Liver (tissue), 9 donors: Measurements from ENCODE around the gene SMC6. TPM values are rescaled to one million over a fixed set of nuclear protein-coding genes. Genes with fewer than 3 reads are reported as not detected.

Source experiments
- DNase-seq: peaks from one replicate; pipeline ENCODE4 v3.0.0-alpha.2; 2017; ENCODE audit warnings: low spot score
- H3K27ac ChIP-seq, 2 donors: one replicate each; pipeline ENCODE4 v1.7.0; 2013; ENCODE audit warnings: inconsistent platforms in 2 of 2, low read length in 2 of 2, control low read depth in 1 of 2, low read depth in 1 of 2, mild to moderate bottlenecking in 1 of 2
- H3K27me3 ChIP-seq, 4 donors: one replicate each; pipeline versions ENCODE4 v1.6.1 to v1.7.0; 2013; ENCODE audit warnings: low read length in 3 of 4, inconsistent platforms in 1 of 4, mild to moderate bottlenecking in 1 of 4, moderate library complexity in 1 of 4; ENCODE audit not compliant: control insufficient read depth in 4 of 4, insufficient read depth in 4 of 4
- H3K36me3 ChIP-seq, 4 donors: one replicate each; pipeline versions ENCODE4 v1.6.1 to v1.7.0; 2013; ENCODE audit warnings: low read length in 3 of 4, mild to moderate bottlenecking in 3 of 4, low read depth in 1 of 4, moderate library complexity in 1 of 4; ENCODE audit not compliant: control insufficient read depth in 4 of 4, insufficient read depth in 3 of 4
- H3K4me1 ChIP-seq, 4 donors: one replicate each; pipeline versions ENCODE4 v1.6.1 to v1.7.0; 2013; ENCODE audit warnings: low read length in 3 of 4, mild to moderate bottlenecking in 3 of 4, moderate library complexity in 1 of 4; ENCODE audit not compliant: control insufficient read depth in 4 of 4, insufficient read depth in 4 of 4
- H3K4me3 ChIP-seq, 3 donors: one replicate each; pipeline versions ENCODE4 v1.6.1 to v1.7.0; 2013; ENCODE audit warnings: low read length in 3 of 3, control low read depth in 1 of 3, low read depth in 1 of 3, mild to moderate bottlenecking in 1 of 3
- H3K9ac ChIP-seq, 2 donors: one replicate each; pipeline ENCODE4 v1.7.0; 2013; ENCODE audit warnings: low read length in 2 of 2, mild to moderate bottlenecking in 2 of 2, moderate library complexity in 2 of 2, control low read depth in 1 of 2, low read depth in 1 of 2
- H3K9me3 ChIP-seq, 4 donors: one replicate each; pipeline versions ENCODE4 v1.6.1 to v1.7.0; 2013; ENCODE audit warnings: low read length in 3 of 4; ENCODE audit not compliant: control insufficient read depth in 4 of 4
- ATF3 ChIP-seq: IDR thresholded peaks from 2 replicates; pipeline ENCODE4 v1.6.1; 2016; ENCODE audit warnings: antibody characterized with exemption
- CTCF ChIP-seq: fragments of 150-350 bp; IDR thresholded peaks from 2 replicates; pipeline ENCODE4 v1.5.1; 2017; ENCODE audit warnings: improper control_type of control experiment, low read depth, low read length; ENCODE audit not compliant: missing input control
- EGR1 ChIP-seq, 2 donors: IDR thresholded peaks; 2 replicates each; pipeline ENCODE4 v1.6.1; 2016 to 2018; ENCODE audit warnings: antibody characterized with exemption in 2 of 2, low read depth in 2 of 2
- FOXA1 ChIP-seq: IDR thresholded peaks from 2 replicates; pipeline ENCODE4 v1.6.1; 2016; ENCODE audit warnings: antibody characterized with exemption
- FOXA2 ChIP-seq: IDR thresholded peaks from 2 replicates; pipeline ENCODE4 v1.6.1; 2016; ENCODE audit warnings: antibody characterized with exemption
- GABPA ChIP-seq, 2 donors: IDR thresholded peaks in 1 of 2; conservative IDR thresholded peaks in 1 of 2; 2 replicates each; pipeline ENCODE4 v1.6.1; 2016; ENCODE audit warnings: antibody characterized with exemption in 2 of 2, mild to moderate bottlenecking in 1 of 2, moderate library complexity in 1 of 2
- HNF4A ChIP-seq, 2 donors: conservative IDR thresholded peaks; 2 replicates each; pipeline ENCODE4 v1.6.1; 2016; ENCODE audit warnings: antibody characterized with exemption in 2 of 2, mild to moderate bottlenecking in 2 of 2
- HNF4G ChIP-seq: IDR thresholded peaks from 2 replicates; pipeline ENCODE4 v1.6.1; 2016; ENCODE audit warnings: antibody characterized with exemption
- JUND ChIP-seq, 2 donors: IDR thresholded peaks; 2 replicates each; pipeline ENCODE4 v1.6.1; 2016; ENCODE audit warnings: antibody characterized with exemption in 2 of 2
- MAX ChIP-seq: IDR thresholded peaks from 2 replicates; pipeline ENCODE4 v1.6.1; 2016; ENCODE audit warnings: antibody characterized with exemption
- NR2F2 ChIP-seq: IDR thresholded peaks from 2 replicates; pipeline ENCODE4 v1.6.1; 2016; ENCODE audit warnings: antibody characterized with exemption
- RAD21 ChIP-seq, 2 donors: IDR thresholded peaks; 2 replicates each; pipeline ENCODE4 v1.6.1; 2016; ENCODE audit warnings: antibody characterized with exemption in 2 of 2, mild to moderate bottlenecking in 2 of 2
- REST ChIP-seq: IDR thresholded peaks from 2 replicates; pipeline ENCODE4 v1.6.1; 2016; ENCODE audit warnings: antibody characterized with exemption, mild to moderate bottlenecking
- RXRA ChIP-seq, 2 donors: IDR thresholded peaks; 2 replicates each; pipeline ENCODE4 v1.6.1; 2017 to 2018; ENCODE audit warnings: antibody characterized with exemption in 2 of 2, mild to moderate bottlenecking in 1 of 2
- SP1 ChIP-seq: IDR thresholded peaks from 2 replicates; pipeline ENCODE4 v1.6.1; 2018; ENCODE audit warnings: antibody characterized with exemption, mild to moderate bottlenecking
- TAF1 ChIP-seq: conservative IDR thresholded peaks from 2 replicates; pipeline ENCODE4 v1.6.1; 2016; ENCODE audit warnings: antibody characterized with exemption, mild to moderate bottlenecking
- YY1 ChIP-seq: IDR thresholded peaks from 2 replicates; pipeline ENCODE4 v1.6.1; 2016; ENCODE audit warnings: antibody characterized with exemption, mild to moderate bottlenecking
- ZBTB33 ChIP-seq: IDR thresholded peaks from 2 replicates; pipeline ENCODE4 v1.6.1; 2016; ENCODE audit warnings: antibody characterized with exemption
- WGBS: extraction: QIAGEN DNeasy Blood & Tissue Kit; methylation state at CpG from one replicate; pipeline ENCODE4 v1.1.7; 2013; 5-methylcytosine and 5-hydroxymethylcytosine counted together
- polyA plus RNA-seq, 2 donors: library from polyadenylated mRNA; stranded (reverse) in 1 of 2; unstranded in 1 of 2; fragments of 200-250 nt in 1 of 2; fragments of >200 nt in 1 of 2; fragmentation: Nextera tagmentation in 1 of 2; extraction: Ambion mirVana in 1 of 2; gene quantifications; one replicate each; pipeline versions ENCODE4 v1.2.1 to v1.2.3, GENCODE V29; 2013 to 2015
- total RNA-seq, 2 donors: library from RNA; depleted of rRNA; stranded (reverse); fragments of >200 nt; gene quantifications; one replicate each; pipeline ENCODE4 v1.2.3, GENCODE V29; 2014
- donor health status: healthy.
- donor health status: healthy.
- donor health status: healthy.
- donor health status: healthy.
- donor health status: healthy.

The SMC6 gene
- total and polyA plus RNA-seq, 4 donors, result 2.6 to 22.3 (median 11.0) TPM

- Histone ChIP-seq H3K27ac (no peak overlapping the region), H3K36me3 (peaks cover 0 to 7% (median 2%) of the 10 kb centered on the region in 4 donors), H3K27me3 (no peaks in the 10 kb centered on the region), H3K9ac (no peak overlapping the region), H3K4me3 (no peak overlapping the region), H3K4me1 (no peaks in the 10 kb centered on the region), H3K9me3 (peaks cover 3 to 11% (median 4%) of the 10 kb centered on the region in 4 donors)
- WGBS, result 95% methylated on average over 3 of the region's 3 CpGs
- TF ChIP-seq CTCF (no peak), RXRA (IDR thresholded peaks at IDR 0.05) (no peak), FOXA2 (no peak), SP1 (no peak), EGR1 (IDR thresholded peaks at IDR 0.05; ENCODE audit: low read depth in 2 of 2) (no peak), JUND (IDR thresholded peaks at IDR 0.05) (no peak), REST (no peak), NR2F2 (no peak), YY1 (no peak), FOXA1 (no peak), ZBTB33 (no peak), HNF4A (conservative IDR thresholded peaks at IDR 0.05) (no peak), HNF4G (no peak), TAF1 (no peak), MAX (no peak), RAD21 (IDR thresholded peaks at IDR 0.05) (no peak), ATF3 (no peak), GABPA (IDR thresholded peaks at IDR 0.05 in 1 of 2, conservative IDR thresholded peaks at IDR 0.05 in 1 of 2) (no peak)
- no peak for DNase-seq
Measured at GRCh38 chr2:17625446-17625845, 128.2 kb downstream of the SMC6 start.
